Measurements from ENCODE around the gene ADIPOQ. TPM values are rescaled to one million over a fixed set of nuclear protein-coding genes. Genes with fewer than 3 reads are reported as not detected.

The ADIPOQ gene
- total RNA-seq, 1 experiment from 2014 or later = not detected

DNA sequence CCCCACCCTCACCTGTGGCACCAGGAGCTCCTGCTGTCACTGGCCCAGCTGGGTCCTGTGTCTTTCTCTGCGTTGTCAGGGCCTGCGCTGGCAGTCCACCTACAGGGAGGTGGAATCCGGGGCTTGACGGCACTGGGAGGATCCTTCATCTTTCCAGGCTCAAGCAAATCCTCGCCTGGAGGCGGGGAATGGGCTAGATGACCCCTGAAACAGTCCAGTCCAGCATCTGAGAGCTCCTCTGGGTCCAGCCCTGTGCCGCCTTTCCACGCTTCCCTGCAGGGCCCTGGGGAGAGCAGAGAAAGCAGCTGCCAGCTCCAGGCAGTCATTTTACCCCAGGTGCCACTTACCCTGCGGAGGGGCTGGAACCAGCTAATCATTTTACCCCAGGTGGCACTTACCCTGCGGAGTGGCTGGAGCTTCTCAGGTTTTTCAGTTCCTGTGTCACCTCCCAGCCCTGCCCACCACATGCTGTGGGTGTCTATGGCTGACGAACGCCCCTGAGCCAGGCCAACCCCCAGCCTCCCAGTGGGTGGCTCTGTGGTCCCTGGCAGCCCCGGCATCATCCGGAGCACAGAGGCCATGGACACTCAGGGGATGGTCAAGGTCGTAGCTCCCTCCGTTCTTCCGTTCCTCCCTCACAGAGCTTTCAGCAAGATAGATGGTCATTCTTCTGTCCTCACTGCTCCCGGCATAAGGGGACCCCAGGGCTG, 17.9 kb upstream of the ADIPOQ start:
- ChIA-PET CTCF (interaction anchor here (0.8 to 2.6 kb wide), 5 partner anchors 207 to 881 kb away, joined by 3 to 21 read pairs (median 3); partner anchors contain the start of gene TBCCD1), POLR2A (interaction anchor here (0.6 to 0.9 kb wide), 2 partner anchors 41 to 259 kb away, joined by 4 read pairs; partner anchors contain the start of gene EIF4A2)
- Mint-ChIP-seq H3K4me1 (ENCODE audit: insufficient read depth, unreplicated experiment) (peaks cover 20% of the 10 kb centered on the region), H3K36me3 (ENCODE audit: insufficient read depth, unreplicated experiment) (no peaks in the 10 kb centered on the region), H3K27me3 (ENCODE audit: insufficient read depth, unreplicated experiment) (peaks cover 17% of the 10 kb centered on the region), H3K27ac (ENCODE audit: low read depth, unreplicated experiment) (no peak overlapping the region), H3K9me3 (ENCODE audit: unreplicated experiment) (no peaks in the 10 kb centered on the region), H3K4me3 (ENCODE audit: unreplicated experiment) (no peak overlapping the region)
- intact Hi-C loops (cut with micrococcal nuclease) = loop anchor here (5.0 kb wide), 1 partner anchor 842 kb away; no protein-coding TSS in a partner anchor
- TF ChIP-seq, protein P1, sequence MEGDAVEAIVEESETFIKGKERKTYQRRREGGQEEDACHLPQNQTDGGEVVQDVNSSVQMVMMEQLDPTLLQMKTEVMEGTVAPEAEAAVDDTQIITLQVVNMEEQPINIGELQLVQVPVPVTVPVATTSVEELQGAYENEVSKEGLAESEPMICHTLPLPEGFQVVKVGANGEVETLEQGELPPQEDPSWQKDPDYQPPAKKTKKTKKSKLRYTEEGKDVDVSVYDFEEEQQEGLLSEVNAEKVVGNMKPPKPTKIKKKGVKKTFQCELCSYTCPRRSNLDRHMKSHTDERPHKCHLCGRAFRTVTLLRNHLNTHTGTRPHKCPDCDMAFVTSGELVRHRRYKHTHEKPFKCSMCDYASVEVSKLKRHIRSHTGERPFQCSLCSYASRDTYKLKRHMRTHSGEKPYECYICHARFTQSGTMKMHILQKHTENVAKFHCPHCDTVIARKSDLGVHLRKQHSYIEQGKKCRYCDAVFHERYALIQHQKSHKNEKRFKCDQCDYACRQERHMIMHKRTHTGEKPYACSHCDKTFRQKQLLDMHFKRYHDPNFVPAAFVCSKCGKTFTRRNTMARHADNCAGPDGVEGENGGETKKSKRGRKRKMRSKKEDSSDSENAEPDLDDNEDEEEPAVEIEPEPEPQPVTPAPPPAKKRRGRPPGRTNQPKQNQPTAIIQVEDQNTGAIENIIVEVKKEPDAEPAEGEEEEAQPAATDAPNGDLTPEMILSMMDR (IDR thresholded peaks at IDR 0.05; ENCODE audit: unreplicated experiment) = no peak
- no TSS peak for BruUV-seq (replicated peaks)
- no peak for DNase-seq (ENCODE audit: unreplicated experiment)

DNA sequence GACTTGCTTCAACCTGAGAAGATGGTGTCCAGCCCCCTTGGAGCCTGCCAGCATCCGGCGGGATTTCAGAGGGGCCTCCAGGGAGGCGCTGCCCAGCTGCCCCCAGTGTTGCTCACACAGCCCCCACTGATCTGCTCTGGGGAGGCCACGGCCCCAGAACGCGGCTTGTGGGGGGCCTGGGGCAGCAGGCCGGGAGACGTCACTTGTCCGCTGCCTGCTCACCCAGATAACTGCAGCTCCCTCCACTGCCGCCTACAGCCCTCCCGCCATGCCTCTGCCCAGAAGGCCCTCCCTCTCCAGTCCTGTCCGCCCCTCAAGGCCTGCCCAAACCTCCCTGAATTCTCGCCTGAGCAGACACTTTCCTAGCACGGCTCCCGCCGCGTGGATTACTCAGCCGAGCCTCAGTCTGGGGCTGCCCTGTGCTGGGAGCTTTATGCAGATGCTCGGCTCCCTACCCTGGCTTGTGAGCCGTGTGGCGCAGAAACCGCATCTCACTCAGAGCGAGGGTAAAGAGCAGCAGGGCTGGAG, 17.2 kb upstream of the ADIPOQ start:
- no peak for DNase-seq (ENCODE audit: unreplicated experiment)
- H3K36me3 Mint-ChIP-seq (ENCODE audit: insufficient read depth, unreplicated experiment) = no peaks in the 10 kb centered on the region
- peaks cover 25% of the 10 kb centered on the region for H3K27me3 Mint-ChIP-seq (ENCODE audit: insufficient read depth, unreplicated experiment)
- H3K9me3 Mint-ChIP-seq (ENCODE audit: unreplicated experiment) = no peaks in the 10 kb centered on the region
- CTCF ChIA-PET = interaction anchor here (0.8 to 2.6 kb wide), 3 partner anchors 211 to 882 kb away, joined by 3 to 21 read pairs (median 3); no protein-coding TSS in a partner anchor
- intact Hi-C loops (cut with micrococcal nuclease) = no loop called here
- TF ChIP-seq, protein P1 (IDR thresholded peaks at IDR 0.05; ENCODE audit: unreplicated experiment) = no peak
- H3K27ac Mint-ChIP-seq (ENCODE audit: low read depth, unreplicated experiment) = no peak overlapping the region
- peaks cover 20% of the 10 kb centered on the region for H3K4me1 Mint-ChIP-seq (ENCODE audit: insufficient read depth, unreplicated experiment)
- H3K4me3 Mint-ChIP-seq (ENCODE audit: unreplicated experiment) = no peak overlapping the region
- BruUV-seq (replicated peaks) = no TSS peak
- POLR2A ChIA-PET = interaction anchor here (2.8 kb wide), 1 partner anchor 42 kb away, joined by 14 read pairs; the partner anchor contains the start of gene EIF4A2

DNA sequence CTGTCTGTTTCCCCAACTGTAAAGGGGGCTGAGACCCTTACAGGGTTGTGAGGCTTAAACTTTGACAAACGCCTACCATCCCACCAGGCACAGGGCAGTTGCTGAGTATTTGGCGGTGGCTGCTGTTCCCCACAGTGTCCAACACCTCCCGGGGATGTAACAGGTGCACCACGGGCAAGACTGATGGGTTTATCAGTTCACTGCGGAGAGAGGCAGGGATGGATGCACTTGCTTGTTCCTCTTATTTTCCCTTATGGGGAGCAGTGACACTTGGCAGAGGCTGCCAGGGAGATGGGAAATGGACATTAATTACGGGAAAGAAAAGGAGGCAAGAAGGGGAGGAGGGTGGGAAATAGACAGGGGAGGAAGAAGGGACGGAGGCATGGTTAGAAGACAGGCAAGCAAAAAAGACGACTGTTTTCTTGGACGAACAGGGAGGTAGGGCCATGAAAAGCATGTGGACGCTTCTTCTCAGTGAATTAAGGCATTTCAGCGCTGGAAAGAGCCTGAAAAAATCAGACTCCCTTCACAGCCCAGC, 16.6 kb upstream of the ADIPOQ start:
- TF ChIP-seq, protein P1 (IDR thresholded peaks at IDR 0.05; ENCODE audit: unreplicated experiment) = no peak
- H3K4me1 Mint-ChIP-seq (ENCODE audit: insufficient read depth, unreplicated experiment) = peaks cover 20% of the 10 kb centered on the region
- CTCF ChIA-PET = interaction anchor here (0.7 kb wide), 1 partner anchor 34 kb away, joined by 3 read pairs; no protein-coding TSS in a partner anchor
- no peaks in the 10 kb centered on the region for H3K9me3 Mint-ChIP-seq (ENCODE audit: unreplicated experiment)
- POLR2A ChIA-PET = interaction anchor here (2.2 to 2.8 kb wide), 2 partner anchors 42 to 106 kb away, joined by 8 to 14 read pairs; partner anchors contain the start of gene EIF4A2
- no peak for DNase-seq (ENCODE audit: unreplicated experiment)
- peak overlapping the region; percentile 73 for H3K4me3 Mint-ChIP-seq (ENCODE audit: unreplicated experiment)
- intact Hi-C loops (cut with micrococcal nuclease) = no loop called here
- peaks cover 31% of the 10 kb centered on the region for H3K27me3 Mint-ChIP-seq (ENCODE audit: insufficient read depth, unreplicated experiment)
- no peak overlapping the region for H3K27ac Mint-ChIP-seq (ENCODE audit: low read depth, unreplicated experiment)
- no TSS peak for BruUV-seq (replicated peaks)
- no peaks in the 10 kb centered on the region for H3K36me3 Mint-ChIP-seq (ENCODE audit: insufficient read depth, unreplicated experiment)

DNA sequence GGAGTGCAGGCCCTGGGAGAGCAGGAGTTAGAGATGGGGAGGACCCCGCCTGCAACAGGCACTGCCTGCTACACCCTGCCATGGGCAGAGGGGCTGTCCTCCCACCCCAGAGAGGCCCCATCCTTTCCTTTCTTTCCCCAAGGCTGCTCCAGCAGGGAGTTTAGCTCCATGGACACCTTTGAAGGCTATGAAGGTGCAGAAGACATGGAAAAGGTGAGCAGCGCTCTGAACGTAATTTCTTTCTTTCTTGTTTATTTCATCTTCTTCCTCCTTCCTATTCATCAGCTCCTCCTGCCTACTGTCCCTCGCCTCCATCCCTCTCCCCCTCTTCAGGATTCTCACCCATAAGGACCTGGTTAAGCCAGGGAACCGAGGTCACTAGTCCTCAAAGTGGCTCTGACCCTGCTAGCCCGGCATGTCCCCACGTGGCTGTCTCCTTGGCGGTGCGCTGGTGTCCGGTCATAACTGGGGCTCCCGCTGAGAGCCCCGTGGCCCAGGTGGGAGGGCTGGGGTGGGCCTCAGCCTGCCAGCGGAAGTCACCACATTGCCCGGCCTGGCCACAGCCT, 16.0 kb upstream of the ADIPOQ start:
- peaks cover 37% of the 10 kb centered on the region for H3K27me3 Mint-ChIP-seq (ENCODE audit: insufficient read depth, unreplicated experiment)
- no peak overlapping the region for H3K27ac Mint-ChIP-seq (ENCODE audit: low read depth, unreplicated experiment)
- DNase-seq (ENCODE audit: unreplicated experiment) = no peak
- no peaks in the 10 kb centered on the region for H3K9me3 Mint-ChIP-seq (ENCODE audit: unreplicated experiment)
- TSS peak; percentile 63 for BruUV-seq (replicated peaks)
- no peaks in the 10 kb centered on the region for H3K36me3 Mint-ChIP-seq (ENCODE audit: insufficient read depth, unreplicated experiment)
- peaks cover 19% of the 10 kb centered on the region for H3K4me1 Mint-ChIP-seq (ENCODE audit: insufficient read depth, unreplicated experiment)
- CTCF ChIA-PET = interaction anchor here (0.6 to 0.7 kb wide), 2 partner anchors 26 to 34 kb away, joined by 3 read pairs; no protein-coding TSS in a partner anchor
- intact Hi-C loops (cut with micrococcal nuclease) = no loop called here
- POLR2A ChIA-PET = interaction anchor here (1.1 to 2.8 kb wide), 6 partner anchors 19 to 338 kb away, joined by 4 to 14 read pairs (median 7); partner anchors contain the start of gene EIF4A2
- TF ChIP-seq, protein P1 (IDR thresholded peaks at IDR 0.05; ENCODE audit: unreplicated experiment) = no peak
- H3K4me3 Mint-ChIP-seq (ENCODE audit: unreplicated experiment) = peak overlapping the region; percentile 73

All from MCF 10A (cell line).